ENCODE measurements around the gene SERPING1.

The SERPING1 gene

DNA sequence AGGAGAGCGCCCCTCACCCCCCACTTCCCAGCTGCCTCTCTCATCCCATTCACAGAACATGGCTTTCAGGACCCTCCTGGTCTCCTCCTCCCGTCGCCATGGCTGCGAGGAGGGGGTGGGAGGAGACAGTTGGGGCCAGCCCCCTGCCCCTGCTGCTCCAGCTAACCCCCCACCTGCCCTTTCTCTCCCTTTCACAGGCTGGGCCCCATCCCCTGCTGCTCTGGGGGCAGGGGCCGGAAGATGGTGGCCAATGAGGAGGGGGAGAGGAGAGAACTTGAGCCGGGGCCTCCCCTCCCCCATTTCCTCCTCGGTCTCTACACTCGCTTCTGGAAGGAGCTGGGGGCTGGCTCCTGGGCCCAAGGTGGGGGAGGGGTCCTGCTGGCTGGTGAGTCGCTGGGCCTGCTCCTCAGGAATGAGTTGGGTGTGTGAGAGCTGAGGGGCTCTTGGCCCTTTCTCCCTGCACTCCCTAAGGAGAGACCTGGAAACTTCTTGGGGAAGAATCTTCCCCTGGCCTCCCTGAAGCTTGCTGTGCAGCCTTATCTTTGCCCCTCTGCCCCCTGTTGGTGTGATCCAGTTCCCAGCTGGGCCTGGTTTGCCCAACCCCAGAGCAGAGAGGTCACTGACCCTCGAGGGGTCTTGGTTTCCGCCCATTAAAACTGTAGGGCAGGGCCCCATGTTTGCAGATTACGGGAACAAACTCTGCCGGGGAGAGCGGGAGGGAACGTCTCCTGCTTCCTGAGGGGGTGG lies 42.0 kb downstream of the SERPING1 start:
- Mint-ChIP-seq H3K4me1 (peaks cover 64% of the 10 kb centered on the region), H3K36me3 (ENCODE audit: low read depth) (peaks cover 34% of the 10 kb centered on the region)

DNA sequence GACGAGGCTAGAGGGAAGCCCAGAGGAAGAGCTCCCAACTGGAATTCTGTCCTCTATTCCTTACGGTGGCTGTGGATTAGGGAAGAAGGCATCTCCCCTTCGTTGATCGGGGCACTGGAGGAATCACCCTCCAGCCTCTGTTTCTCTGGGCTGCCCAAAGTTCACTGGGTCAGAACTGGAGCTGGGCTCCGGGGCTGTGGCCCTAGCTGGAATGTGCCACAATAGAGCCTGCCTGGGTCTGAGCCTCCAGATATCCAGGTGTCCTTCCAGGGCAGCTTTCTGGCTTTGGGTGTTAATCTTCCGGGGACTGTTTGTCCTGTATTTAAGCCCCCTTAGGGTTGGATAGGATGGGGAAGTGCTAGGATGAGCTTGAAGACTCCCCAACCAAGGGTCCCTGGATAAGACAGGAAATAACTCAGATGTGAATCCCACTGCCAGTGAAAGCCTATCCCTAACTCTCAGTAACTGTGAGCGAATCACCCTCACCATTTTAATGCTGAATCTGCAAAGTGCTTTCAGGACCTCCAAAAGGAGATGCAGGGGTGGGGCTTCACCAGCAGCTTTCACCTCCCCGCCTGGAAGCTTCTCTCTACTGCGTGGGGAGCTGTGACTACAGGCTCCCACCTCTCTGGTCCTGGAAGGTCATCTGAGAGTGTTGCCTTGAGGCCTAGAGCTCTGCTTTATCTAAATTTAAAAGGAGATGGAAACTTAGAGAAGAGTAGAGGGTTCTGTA lies 42.7 kb downstream of the SERPING1 start:
- Mint-ChIP-seq H3K36me3 (ENCODE audit: low read depth) (peaks cover 34% of the 10 kb centered on the region), H3K4me3 (peak overlapping the region; percentile 100), H3K4me1 (peaks cover 71% of the 10 kb centered on the region), H3K27me3 (ENCODE audit: low read depth, poor library complexity) (peaks cover 3% of the 10 kb centered on the region), H3K27ac (peak overlapping the region; percentile 100), H3K9me3 (no peaks in the 10 kb centered on the region)
- DNase-seq: no peak
- TF ChIP-seq, protein P1, sequence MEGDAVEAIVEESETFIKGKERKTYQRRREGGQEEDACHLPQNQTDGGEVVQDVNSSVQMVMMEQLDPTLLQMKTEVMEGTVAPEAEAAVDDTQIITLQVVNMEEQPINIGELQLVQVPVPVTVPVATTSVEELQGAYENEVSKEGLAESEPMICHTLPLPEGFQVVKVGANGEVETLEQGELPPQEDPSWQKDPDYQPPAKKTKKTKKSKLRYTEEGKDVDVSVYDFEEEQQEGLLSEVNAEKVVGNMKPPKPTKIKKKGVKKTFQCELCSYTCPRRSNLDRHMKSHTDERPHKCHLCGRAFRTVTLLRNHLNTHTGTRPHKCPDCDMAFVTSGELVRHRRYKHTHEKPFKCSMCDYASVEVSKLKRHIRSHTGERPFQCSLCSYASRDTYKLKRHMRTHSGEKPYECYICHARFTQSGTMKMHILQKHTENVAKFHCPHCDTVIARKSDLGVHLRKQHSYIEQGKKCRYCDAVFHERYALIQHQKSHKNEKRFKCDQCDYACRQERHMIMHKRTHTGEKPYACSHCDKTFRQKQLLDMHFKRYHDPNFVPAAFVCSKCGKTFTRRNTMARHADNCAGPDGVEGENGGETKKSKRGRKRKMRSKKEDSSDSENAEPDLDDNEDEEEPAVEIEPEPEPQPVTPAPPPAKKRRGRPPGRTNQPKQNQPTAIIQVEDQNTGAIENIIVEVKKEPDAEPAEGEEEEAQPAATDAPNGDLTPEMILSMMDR (IDR thresholded peaks at IDR 0.05): no peak

More for the DNA sequence above, 42.0 kb downstream of the SERPING1 start:
- Mint-ChIP-seq H3K27me3 (ENCODE audit: low read depth, poor library complexity) (peaks cover 7% of the 10 kb centered on the region), H3K4me3 (peak overlapping the region; percentile 100), H3K27ac (peak overlapping the region; percentile 100), H3K9me3 (no peaks in the 10 kb centered on the region)
- peak; percentile 94 for DNase-seq
- TF ChIP-seq, protein P1 (IDR thresholded peaks at IDR 0.05): no peak

DNA sequence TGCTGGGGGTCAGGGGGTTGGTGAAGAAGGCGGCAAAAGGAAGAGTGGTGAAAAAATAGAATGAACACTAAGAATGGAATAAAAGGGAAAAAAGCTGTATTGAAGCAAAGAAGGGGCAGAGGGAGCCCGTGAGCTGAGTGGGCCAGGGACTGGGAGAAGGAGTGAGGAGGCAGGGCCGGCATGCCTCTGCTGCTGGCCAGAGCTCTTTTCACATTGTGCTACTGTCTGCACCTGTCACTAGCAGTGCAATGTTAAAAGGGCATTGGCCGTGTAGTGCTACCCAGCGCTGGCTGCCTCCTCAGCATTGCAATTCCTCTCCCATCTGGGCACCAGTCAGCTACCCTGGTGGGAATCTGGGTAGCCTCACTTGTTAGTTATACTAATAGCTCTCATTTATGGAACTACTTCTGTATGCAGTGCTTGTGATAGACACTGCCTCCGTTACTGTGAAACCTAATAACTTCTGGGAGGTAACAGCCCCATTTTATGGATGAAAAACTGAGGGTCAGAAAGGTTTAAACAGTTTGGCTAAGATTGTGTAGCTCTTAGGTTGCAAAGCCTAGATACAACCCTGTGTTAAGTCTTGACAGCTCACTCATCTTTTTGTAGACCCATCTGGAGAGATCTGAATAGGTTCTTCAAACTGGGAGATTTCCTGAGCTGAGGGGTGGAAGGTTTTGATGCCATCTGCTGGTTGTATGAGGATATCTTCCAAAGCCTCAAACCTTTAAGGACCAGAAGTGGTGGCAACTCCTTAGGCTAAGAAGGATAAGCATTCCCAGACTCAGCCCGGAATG lies 43.7 kb downstream of the SERPING1 start:
- DNase-seq: no peak
- H3K4me1 Mint-ChIP-seq: peaks cover 81% of the 10 kb centered on the region
- peaks cover 3% of the 10 kb centered on the region for H3K27me3 Mint-ChIP-seq (ENCODE audit: low read depth, poor library complexity)
- peaks cover 34% of the 10 kb centered on the region for H3K36me3 Mint-ChIP-seq (ENCODE audit: low read depth)
- no peaks in the 10 kb centered on the region for H3K9me3 Mint-ChIP-seq
- H3K27ac Mint-ChIP-seq: peak overlapping the region; percentile 100
- H3K4me3 Mint-ChIP-seq: peak overlapping the region; percentile 100
- TF ChIP-seq, protein P1 (IDR thresholded peaks at IDR 0.05): peak; percentile 9

DNA sequence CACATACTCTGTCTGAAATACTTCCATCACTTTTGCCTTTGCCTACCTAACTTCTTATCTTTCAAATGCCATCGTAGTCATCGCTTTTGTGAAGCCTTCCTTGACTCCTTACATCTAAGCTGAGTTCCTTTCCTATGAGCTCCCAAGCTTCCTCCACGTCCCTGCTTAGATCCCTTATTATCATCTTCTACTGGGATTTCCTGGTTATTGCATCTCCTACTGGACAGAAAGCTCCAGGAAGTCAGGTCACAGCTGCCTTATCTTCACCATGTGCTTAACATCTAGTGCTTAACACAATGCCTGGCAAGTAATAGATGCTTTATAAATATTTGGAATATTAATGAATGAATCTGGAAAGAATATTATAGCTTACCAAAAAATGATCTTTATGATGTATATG lies 46.3 kb downstream of the SERPING1 start:
- DNase-seq: no peak
- H3K4me1 Mint-ChIP-seq: peaks cover 91% of the 10 kb centered on the region
- peak overlapping the region; percentile 60 for H3K27ac Mint-ChIP-seq
- H3K4me3 Mint-ChIP-seq: peak overlapping the region; percentile 39
- H3K36me3 Mint-ChIP-seq (ENCODE audit: low read depth): peaks cover 34% of the 10 kb centered on the region
- no peaks in the 10 kb centered on the region for H3K9me3 Mint-ChIP-seq
- peaks cover 3% of the 10 kb centered on the region for H3K27me3 Mint-ChIP-seq (ENCODE audit: low read depth, poor library complexity)
- TF ChIP-seq, protein P1 (IDR thresholded peaks at IDR 0.05): no peak

DNA sequence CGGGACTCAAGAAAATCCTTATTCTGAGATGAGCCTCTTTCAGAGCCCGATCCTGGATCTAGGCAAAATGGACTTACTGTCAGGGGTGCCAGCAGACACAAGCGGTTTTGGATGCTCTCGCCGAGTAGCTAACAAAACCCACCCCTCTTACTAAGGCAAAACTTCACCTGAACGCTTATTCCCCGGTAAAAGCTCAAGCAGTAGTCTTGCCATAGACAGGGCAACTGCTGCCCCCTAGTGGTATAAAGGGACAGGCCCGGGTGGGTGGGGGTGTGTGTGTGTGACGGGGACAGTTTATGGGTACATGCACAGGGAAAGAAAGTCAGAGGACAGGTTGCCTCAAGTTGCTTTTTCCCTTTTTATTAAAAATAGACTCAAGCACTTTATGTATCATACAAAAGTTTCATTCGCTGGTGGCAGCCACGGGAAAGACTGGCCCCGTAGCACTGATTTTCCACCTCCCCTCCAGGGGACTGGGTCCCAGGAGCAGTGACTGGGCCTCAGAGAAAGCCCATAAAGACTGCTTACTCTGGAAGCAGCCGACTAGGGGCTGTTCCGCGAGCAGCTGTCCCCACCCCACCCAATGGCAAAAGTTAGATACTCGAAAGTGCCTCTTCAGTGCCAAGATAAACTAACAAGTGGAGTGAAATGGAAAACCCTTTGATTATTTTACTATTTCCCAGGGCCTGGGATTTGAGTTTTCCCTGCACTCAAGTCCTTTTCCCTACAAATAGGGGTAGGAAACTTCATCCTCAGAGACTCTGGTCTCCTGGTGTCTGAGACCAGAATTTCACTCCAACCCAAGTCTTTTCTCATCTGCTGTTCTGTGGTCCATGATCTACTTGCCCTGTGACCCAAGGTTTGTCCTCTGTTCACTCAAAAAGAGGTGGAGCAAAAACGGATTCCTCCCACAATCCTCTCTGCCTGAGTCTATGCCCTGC lies 47.5 kb downstream of the SERPING1 start:
- H3K36me3 Mint-ChIP-seq (ENCODE audit: low read depth): peaks cover 34% of the 10 kb centered on the region
- peak overlapping the region; percentile 82 for H3K27ac Mint-ChIP-seq
- peak overlapping the region; percentile 36 for H3K4me3 Mint-ChIP-seq
- H3K9me3 Mint-ChIP-seq: no peaks in the 10 kb centered on the region
- peak; percentile 89 for DNase-seq
- H3K4me1 Mint-ChIP-seq: peaks cover 98% of the 10 kb centered on the region
- peaks cover 8% of the 10 kb centered on the region for H3K27me3 Mint-ChIP-seq (ENCODE audit: low read depth, poor library complexity)
- TF ChIP-seq, protein P1 (IDR thresholded peaks at IDR 0.05): peak; percentile 82
